PC-3 (cell line): ENCODE data around the gene SDSL.

Experiments
- CTCF ChIP-seq: fragments of 300-600 bp; sonication (generic); conservative IDR thresholded peaks from 2 replicates; pipeline ENCODE4 v1.5.1; 2017; ENCODE audit warnings: antibody characterized with exemption, low read depth, mild to moderate bottlenecking, low read length
- EZH2 ChIP-seq: fragments of 300-600 bp; sonication (generic); IDR thresholded peaks from one replicate; pipeline ENCODE4 v1.6.1; 2017; ENCODE audit warnings: antibody characterized with exemption, mild to moderate bottlenecking, low read length; ENCODE audit not compliant: unreplicated experiment
- EZH2phosphoT487 ChIP-seq: fragments of 300-600 bp; sonication (generic); IDR thresholded peaks from 2 replicates; pipeline ENCODE4 v1.6.1; 2018; ENCODE audit warnings: mild to moderate bottlenecking, antibody characterized with exemption, low read length, borderline replicate concordance

- TF ChIP-seq CTCF (no peak), EZH2 (no peak), EZH2phosphoT487 (no peak)
These were observed 26.7 kb downstream of the SDSL start for GRCh38 chr12:113448873-113449272.
